Mononuclear cell (primary cell): ENCODE measurements around the gene RNF11. TPM values are rescaled to one million over a fixed set of nuclear protein-coding genes. Genes with fewer than 3 reads are reported as not detected.

Experiments
- H3K27me3 ChIP-seq: 2 replicates; pipeline ENCODE4 v1.6.0; 2011; ENCODE audit warnings: low read length, control low read depth; ENCODE audit not compliant: insufficient read depth
- H3K4me1 ChIP-seq: 2 replicates; pipeline ENCODE4 v1.5.1; 2011; ENCODE audit warnings: mild to moderate bottlenecking, low read length, control low read depth; ENCODE audit not compliant: insufficient read depth
- H3K4me3 ChIP-seq: 2 replicates; pipeline ENCODE4 v1.5.1; 2011; ENCODE audit warnings: mild to moderate bottlenecking, low read length, moderate library complexity
- H3K9me3 ChIP-seq: 2 replicates; pipeline ENCODE4 v1.5.1; 2011; ENCODE audit warnings: low read depth, mild to moderate bottlenecking, control low read depth, low read length
- total RNA-seq: library from RNA; depleted of rRNA; stranded (reverse); fragments of >200 nt; gene quantifications from one replicate; pipeline ENCODE4 v1.2.3, GENCODE V29; 2012

Gene RNF11
- total RNA-seq, 1 donor, result 134 TPM

GRCh38 chr1:51303315-51303714, 67.2 kb downstream of the RNF11 start:
- no peaks in the 10 kb centered on the region for H3K9me3 ChIP-seq
- no peaks in the 10 kb centered on the region for H3K27me3 ChIP-seq
- no peak overlapping the region for H3K4me3 ChIP-seq
- H3K4me1 ChIP-seq, result peaks cover 9% of the 10 kb centered on the region

GRCh38 chr1:51303751-51304251, 67.7 kb downstream of the RNF11 start:
- Histone ChIP-seq H3K9me3 (no peaks in the 10 kb centered on the region), H3K4me3 (no peak overlapping the region), H3K27me3 (no peaks in the 10 kb centered on the region), H3K4me1 (peaks cover 9% of the 10 kb centered on the region)

- no peak overlapping the region for H3K4me3 ChIP-seq
- no peaks in the 10 kb centered on the region for H3K27me3 ChIP-seq
- peaks cover 9% of the 10 kb centered on the region for H3K4me1 ChIP-seq
- H3K9me3 ChIP-seq, result no peaks in the 10 kb centered on the region
Measured at GRCh38 chr1:51304360-51304759, 68.3 kb downstream of the RNF11 start.

- Histone ChIP-seq H3K9me3 (no peaks in the 10 kb centered on the region), H3K4me3 (no peak overlapping the region), H3K27me3 (no peaks in the 10 kb centered on the region), H3K4me1 (peaks cover 9% of the 10 kb centered on the region)
Measured at GRCh38 chr1:51305371-51305823, 69.3 kb downstream of the RNF11 start.

GRCh38 chr1:51306950-51307349, 70.9 kb downstream of the RNF11 start:
- Histone ChIP-seq H3K4me3 (no peak overlapping the region), H3K27me3 (no peaks in the 10 kb centered on the region), H3K4me1 (peaks cover 14% of the 10 kb centered on the region), H3K9me3 (no peaks in the 10 kb centered on the region)

GRCh38 chr1:51308636-51309035, 72.6 kb downstream of the RNF11 start:
- Histone ChIP-seq H3K4me3 (no peak overlapping the region), H3K4me1 (peaks cover 11% of the 10 kb centered on the region), H3K9me3 (no peaks in the 10 kb centered on the region), H3K27me3 (no peaks in the 10 kb centered on the region)

DNA sequence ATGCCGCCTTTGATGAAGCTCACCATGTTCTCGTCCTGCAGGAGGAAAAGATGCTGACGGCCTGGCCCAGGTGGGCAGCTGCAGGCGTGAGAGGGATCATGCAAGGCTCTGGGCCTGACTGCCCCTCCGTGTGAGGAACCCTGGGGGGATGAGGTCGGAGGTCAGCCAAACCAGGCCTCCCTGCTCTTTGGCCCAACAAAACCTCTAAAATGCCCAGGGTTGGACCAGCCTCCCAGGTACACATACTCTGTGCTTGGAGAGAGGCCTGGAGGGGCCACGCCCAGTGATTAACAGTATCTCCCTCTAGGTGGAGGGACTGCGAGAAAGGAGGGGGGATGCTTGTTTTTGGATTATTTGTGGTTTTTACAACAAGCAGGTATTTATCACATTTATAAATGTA, 73.2 kb downstream of the RNF11 start:
- H3K4me1 ChIP-seq, result peaks cover 8% of the 10 kb centered on the region
- no peaks in the 10 kb centered on the region for H3K9me3 ChIP-seq
- H3K4me3 ChIP-seq, result no peak overlapping the region
- no peaks in the 10 kb centered on the region for H3K27me3 ChIP-seq

DNA sequence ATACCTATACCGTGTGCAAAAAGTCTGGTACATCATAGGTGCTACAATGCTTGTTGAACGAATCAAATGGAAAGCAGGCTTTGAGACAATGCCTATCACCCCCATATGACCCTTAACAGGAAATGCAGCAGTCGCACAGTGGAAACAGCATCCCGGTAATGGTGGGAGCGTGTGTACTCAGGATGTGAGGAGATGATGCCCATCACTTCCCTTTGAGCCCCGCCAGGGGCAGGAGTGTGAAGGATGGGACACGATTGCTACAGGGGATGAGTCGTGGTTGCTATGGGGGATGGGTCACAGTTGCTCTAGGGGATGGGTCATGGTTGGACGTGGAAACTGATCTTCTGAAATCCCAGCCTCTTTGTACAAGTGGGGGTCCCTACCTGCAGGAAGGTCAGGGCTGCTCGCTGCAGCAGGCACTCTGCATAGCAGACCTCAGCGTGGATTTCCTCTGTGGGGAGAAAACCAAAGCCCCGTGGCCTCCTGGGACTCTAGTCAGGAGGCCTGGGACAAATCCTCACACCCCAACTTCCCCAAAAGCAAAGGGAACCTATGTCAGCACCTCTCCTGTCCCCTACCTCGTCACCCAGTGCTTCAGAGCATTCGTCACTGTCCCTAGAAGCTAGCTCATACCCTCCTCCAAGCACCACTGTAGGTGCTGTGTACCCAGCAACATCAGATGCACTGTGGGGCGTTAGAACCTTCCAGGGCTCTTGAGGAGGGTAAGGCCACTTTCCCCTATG, 75.0 kb downstream of the RNF11 start:
- Histone ChIP-seq H3K4me1 (peaks cover 11% of the 10 kb centered on the region), H3K4me3 (no peak overlapping the region), H3K27me3 (no peaks in the 10 kb centered on the region), H3K9me3 (no peaks in the 10 kb centered on the region)

DNA sequence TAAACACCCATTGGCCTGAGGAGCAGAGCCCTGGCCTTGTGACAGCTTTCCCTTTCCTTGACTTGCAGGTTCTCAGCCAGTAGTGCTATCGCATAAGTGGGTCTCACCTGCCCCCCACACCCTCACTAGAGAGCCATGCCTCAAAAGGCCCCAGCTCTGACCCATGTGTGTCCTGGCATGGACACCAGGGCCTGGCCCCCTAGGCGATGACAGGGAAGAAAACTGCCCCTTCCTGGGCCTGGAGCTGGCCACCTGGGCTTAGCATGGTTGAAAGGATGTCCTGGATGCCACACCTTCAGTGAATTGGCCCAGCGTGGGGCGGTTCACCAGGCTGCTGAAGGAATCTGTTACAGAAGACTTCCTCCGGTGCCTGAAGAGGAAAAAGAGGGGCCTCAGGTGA, 75.8 kb downstream of the RNF11 start:
- H3K4me3 ChIP-seq, result no peak overlapping the region
- H3K27me3 ChIP-seq, result no peaks in the 10 kb centered on the region
- no peaks in the 10 kb centered on the region for H3K9me3 ChIP-seq
- peaks cover 11% of the 10 kb centered on the region for H3K4me1 ChIP-seq

DNA sequence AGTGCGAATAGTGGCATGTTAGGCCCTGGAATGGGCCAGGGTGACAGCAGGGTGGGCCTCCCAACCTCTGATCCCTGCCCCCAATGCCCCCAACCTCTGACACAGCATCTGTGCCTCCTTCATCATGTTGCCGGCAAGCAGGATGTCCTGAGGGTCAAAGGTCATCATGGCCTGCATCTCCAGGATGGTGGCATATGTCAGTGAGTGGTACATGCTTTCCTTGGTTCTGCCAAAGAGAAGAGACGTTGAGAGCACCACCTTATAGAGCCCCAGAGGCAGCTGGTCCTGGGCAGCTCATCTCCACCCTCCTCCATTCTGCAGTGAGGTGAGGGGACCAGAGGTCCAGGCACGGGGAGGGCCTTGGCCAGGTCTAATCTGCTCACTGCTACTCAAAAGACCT, 76.6 kb downstream of the RNF11 start:
- Histone ChIP-seq H3K4me3 (no peak overlapping the region), H3K9me3 (no peaks in the 10 kb centered on the region), H3K27me3 (no peaks in the 10 kb centered on the region), H3K4me1 (peaks cover 11% of the 10 kb centered on the region)

- H3K4me1 ChIP-seq, result peaks cover 11% of the 10 kb centered on the region
- H3K9me3 ChIP-seq, result no peaks in the 10 kb centered on the region
- H3K4me3 ChIP-seq, result no peak overlapping the region
- H3K27me3 ChIP-seq, result no peaks in the 10 kb centered on the region
Measured at GRCh38 chr1:51313268-51313852, 77.3 kb downstream of the RNF11 start.

- H3K27me3 ChIP-seq, result no peaks in the 10 kb centered on the region
- peaks cover 11% of the 10 kb centered on the region for H3K4me1 ChIP-seq
- no peaks in the 10 kb centered on the region for H3K9me3 ChIP-seq
- no peak overlapping the region for H3K4me3 ChIP-seq
Measured at GRCh38 chr1:51313961-51314777, 78.1 kb downstream of the RNF11 start.

DNA sequence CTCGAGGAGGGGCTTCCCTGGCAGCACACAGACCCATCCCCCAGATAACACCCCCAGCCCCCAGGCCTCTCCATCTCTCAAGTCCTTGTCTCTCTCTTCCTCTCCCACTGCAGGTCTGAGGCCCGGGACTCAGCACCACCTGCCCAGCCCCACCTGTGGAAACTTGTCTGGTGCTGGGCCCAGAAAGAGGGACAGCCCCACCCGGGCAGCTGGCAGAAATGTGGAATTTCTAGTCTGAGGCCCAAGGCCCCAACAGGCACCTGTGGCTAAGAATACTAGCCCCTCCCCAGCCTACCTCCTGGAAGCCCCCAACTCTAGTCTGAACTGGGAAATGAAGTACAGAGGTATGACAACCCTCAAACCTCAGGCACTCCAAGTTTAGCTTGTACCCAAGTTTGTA, 78.9 kb downstream of the RNF11 start:
- Histone ChIP-seq H3K27me3 (no peaks in the 10 kb centered on the region), H3K4me3 (no peak overlapping the region), H3K9me3 (no peaks in the 10 kb centered on the region), H3K4me1 (peaks cover 11% of the 10 kb centered on the region)

DNA sequence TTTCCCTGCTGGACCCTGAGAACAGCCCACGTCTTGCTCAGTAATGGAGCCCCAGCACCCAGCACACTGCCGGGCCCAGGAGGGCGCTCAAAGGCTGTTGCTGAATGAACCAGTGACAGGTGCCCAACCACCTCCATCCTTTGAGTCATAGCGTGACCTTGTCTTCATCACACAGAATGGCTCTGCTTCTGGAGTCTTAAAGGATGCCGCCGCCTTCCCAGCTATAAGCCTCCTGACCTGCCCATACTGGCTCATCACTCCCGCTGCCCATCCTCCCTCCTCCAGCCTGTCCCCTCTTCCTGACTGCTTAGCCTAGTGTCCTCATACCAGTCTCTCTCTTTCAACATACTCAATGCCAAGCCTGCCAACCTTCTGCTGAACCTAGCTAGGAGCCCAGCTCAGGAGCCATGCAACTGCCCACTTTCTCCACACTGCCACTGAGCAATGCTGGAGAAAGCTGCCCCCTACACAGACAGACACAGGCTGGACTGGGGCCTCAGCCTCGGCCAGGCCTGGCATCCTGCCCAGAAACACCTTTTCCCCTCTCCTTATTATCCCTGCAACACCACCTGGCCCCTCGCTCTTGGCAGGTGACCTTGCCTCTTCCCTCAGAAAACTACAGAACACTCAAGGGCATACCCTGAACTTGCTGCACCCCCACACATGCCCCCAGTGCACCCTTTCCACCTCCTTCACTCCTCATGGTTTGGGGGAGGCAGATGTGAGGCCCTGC, 80.2 kb downstream of the RNF11 start:
- Histone ChIP-seq H3K27me3 (no peaks in the 10 kb centered on the region), H3K4me1 (peaks cover 6% of the 10 kb centered on the region), H3K4me3 (no peak overlapping the region), H3K9me3 (no peaks in the 10 kb centered on the region)

DNA sequence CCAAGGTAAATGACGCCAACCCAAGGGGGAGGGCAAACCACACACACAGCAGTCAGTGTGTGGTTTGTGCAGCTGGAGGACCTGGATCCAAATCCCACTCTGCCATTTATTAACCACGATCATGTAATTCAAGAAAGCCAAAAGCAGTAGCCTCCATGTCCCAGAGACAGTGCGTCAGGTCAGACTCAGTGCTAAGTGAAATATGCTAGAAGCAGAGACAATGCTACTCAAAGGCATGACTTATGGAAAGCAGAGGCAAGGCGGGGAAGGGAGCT, 80.7 kb downstream of the RNF11 start:
- Histone ChIP-seq H3K9me3 (no peaks in the 10 kb centered on the region), H3K27me3 (no peaks in the 10 kb centered on the region), H3K4me1 (peaks cover 6% of the 10 kb centered on the region), H3K4me3 (no peak overlapping the region)
